SK-N-DZ (cell line): ENCODE data around the gene RALY.

Source experiments
- DNase-seq: peaks from one replicate; pipeline ENCODE4 v3.0.0-alpha.2; 2015; ENCODE audit warnings: low spot score
- small RNA-seq, 2 experiments: library from RNA; depleted of rRNA; stranded (forward); fragments of <200 nt; gene quantifications; one replicate each; pipeline ENCODE3, GENCODE V24; 2014

Gene RALY

GRCh38 chr20:34133365-34133860 is 139.7 kb downstream of the RALY start:
- peak; percentile 51 for DNase-seq

Small RNAs within 50 kb of the gene (small RNA-seq; reads per million reads assigned to genes)
- 0 reads per million in 2 experiments for gene MIR4755
